Activated naive CD8-positive, alpha-beta T cell treated with anti-CD3 and anti-CD28 coated beads, Interleukin-2, amount 10 ng/mL, durations not matched to agents 7 days and 5 days (primary cell): ENCODE results near the gene ANKS1A. TPM values are rescaled to one million over a fixed set of nuclear protein-coding genes. Genes with fewer than 3 reads are reported as not detected.

Experiments used
- ATAC-seq: fragments of 150-1000 bp; cut with Tn5 transposase; one replicate; pipeline ENCODE4 v1.10.0; 2021; ENCODE audit warnings: low read depth, moderate library complexity
- POLR2A ChIA-PET: fragments of 350-600 bp; sonication (Branson Sonifier 250); formaldehyde crosslinking; loops from one replicate; lab custom pipeline; 2021; ENCODE audit warnings: antibody characterized with exemption; lab: Charles Lee
- DNase-seq: peaks from one replicate; pipeline ENCODE4 v3.0.0; 2021
- H3K27ac Mint-ChIP-seq: one replicate; pipeline ENCODE4 v1.8.0; 2022; ENCODE audit warnings: mild to moderate bottlenecking, mixed read lengths
- H3K27me3 Mint-ChIP-seq: one replicate; pipeline ENCODE4 v1.8.0; 2022; ENCODE audit warnings: mild to moderate bottlenecking, moderate library complexity, mixed read lengths
- H3K36me3 Mint-ChIP-seq: one replicate; pipeline ENCODE4 v1.8.0; 2021; ENCODE audit warnings: mild to moderate bottlenecking, mixed read lengths
- H3K4me1 Mint-ChIP-seq: one replicate; pipeline ENCODE4 v1.8.0; 2021; ENCODE audit warnings: mixed read lengths
- H3K4me3 Mint-ChIP-seq: one replicate; pipeline ENCODE4 v1.8.0; 2022; ENCODE audit warnings: mild to moderate bottlenecking, moderate library complexity, mixed read lengths
- H3K9me3 Mint-ChIP-seq: one replicate; pipeline ENCODE4 v1.8.0; 2021; ENCODE audit warnings: mixed read lengths
- total RNA-seq, 2 experiments: library from RNA; stranded (reverse); gene quantifications; one replicate each; pipeline ENCODE4 v1.2.3, GENCODE V29; 2021

The ANKS1A gene
- total RNA-seq, 2 experiments from 2014 or later = 8.1 to 9.3 TPM

GRCh38 chr6:35034411-35035191 is 145.5 kb downstream of the ANKS1A start:
- Mint-ChIP-seq H3K4me3 (no peak overlapping the region), H3K9me3 (no peaks in the 10 kb centered on the region), H3K36me3 (peaks cover 2% of the 10 kb centered on the region), H3K27ac (no peak overlapping the region), H3K4me1 (peaks cover 5% of the 10 kb centered on the region), H3K27me3 (no peaks in the 10 kb centered on the region)
- no peak for DNase-seq
- POLR2A ChIA-PET = no interaction called here
- no peak for ATAC-seq

DNA sequence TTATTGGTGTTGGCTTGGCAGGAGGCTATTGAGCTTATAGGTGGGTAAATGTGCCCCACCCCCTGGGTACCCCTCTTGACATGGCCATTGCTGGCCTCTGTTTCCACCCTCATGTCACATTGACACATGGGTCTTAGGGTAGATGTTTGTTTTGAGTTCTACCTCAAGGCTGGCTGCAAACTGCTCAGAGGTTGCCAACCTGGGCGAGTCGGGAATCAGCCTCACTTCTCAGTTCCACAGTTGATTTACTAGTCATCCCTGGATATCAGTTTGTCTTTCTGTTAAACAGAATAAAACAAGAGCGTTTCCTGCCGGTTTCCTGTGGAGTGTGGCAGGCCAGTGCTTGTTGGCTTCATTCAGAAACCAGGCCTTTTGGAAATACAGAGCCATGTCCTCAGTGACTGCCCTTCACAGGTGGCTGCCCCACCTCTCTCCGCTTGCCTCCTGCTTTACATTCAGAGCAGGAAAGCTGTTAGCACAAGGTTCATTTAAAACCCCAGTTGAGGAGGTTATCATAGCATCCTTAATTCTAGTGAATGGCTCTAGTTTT is 146.5 kb downstream of the ANKS1A start:
- Mint-ChIP-seq H3K4me3 (no peak overlapping the region), H3K4me1 (peaks cover 5% of the 10 kb centered on the region), H3K27ac (no peak overlapping the region), H3K9me3 (no peaks in the 10 kb centered on the region), H3K36me3 (peaks cover 2% of the 10 kb centered on the region), H3K27me3 (no peaks in the 10 kb centered on the region)
- ATAC-seq = no peak
- no peak for DNase-seq
- POLR2A ChIA-PET = no interaction called here

- no peak overlapping the region for H3K4me3 Mint-ChIP-seq
- ATAC-seq (no peak), DNase-seq (no peak)
- H3K27ac Mint-ChIP-seq = no peak overlapping the region
- POLR2A ChIA-PET = no interaction called here
- H3K27me3 Mint-ChIP-seq = no peaks in the 10 kb centered on the region
- peaks cover 5% of the 10 kb centered on the region for H3K4me1 Mint-ChIP-seq
- no peaks in the 10 kb centered on the region for H3K9me3 Mint-ChIP-seq
- peaks cover 2% of the 10 kb centered on the region for H3K36me3 Mint-ChIP-seq
These were observed 147.2 kb downstream of the ANKS1A start for GRCh38 chr6:35036059-35036827.

DNA sequence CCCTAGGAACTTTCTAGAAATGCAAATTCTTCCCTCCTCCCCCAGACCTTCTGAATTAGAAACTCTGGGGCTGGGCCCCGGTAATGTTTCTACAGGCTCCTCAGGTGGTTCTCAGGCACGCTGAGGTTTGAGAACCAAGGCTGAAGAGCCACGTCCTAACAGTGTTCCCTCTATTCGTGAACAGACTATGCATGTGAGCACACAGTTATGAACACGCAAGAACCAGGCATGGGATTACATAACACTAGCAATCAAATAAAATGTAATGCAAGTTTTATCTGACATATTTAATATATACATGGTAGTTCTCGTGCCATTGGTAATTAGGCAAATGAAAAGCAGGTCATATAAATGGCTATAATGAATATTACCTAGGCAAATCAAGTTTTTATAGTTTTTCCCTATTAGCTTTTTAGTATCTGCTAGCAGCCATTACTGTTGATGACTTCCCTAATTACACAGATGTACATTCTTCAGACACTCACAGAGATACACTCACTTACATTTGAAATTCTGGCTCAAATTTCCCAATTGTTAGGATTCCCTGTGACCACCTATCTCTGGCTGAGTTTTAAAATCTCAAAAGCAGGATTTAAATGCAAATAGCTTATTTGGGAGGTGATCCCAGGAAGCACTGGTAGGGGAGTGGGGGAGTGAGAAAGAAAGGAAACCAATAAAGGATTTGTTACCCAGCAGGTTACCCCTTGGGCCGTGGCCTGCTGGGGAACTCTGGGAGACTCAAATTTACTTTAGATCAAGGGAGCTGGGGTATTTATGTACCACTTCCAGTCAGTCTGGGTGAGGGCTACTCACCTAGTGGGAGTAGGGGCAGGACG is 148.0 kb downstream of the ANKS1A start:
- peaks cover 2% of the 10 kb centered on the region for H3K36me3 Mint-ChIP-seq

GRCh38 chr6:35037664-35038038 is 148.6 kb downstream of the ANKS1A start:
- Mint-ChIP-seq H3K27me3 (no peaks in the 10 kb centered on the region), H3K4me1 (peaks cover 5% of the 10 kb centered on the region)
- ATAC-seq = no peak

More for the DNA sequence above, 148.0 kb downstream of the ANKS1A start:
- H3K4me3 Mint-ChIP-seq = no peak overlapping the region
- no peak overlapping the region for H3K27ac Mint-ChIP-seq
- H3K4me1 Mint-ChIP-seq = peaks cover 5% of the 10 kb centered on the region
- ATAC-seq (no peak), DNase-seq (no peak)
- H3K9me3 Mint-ChIP-seq = no peaks in the 10 kb centered on the region
- no peaks in the 10 kb centered on the region for H3K27me3 Mint-ChIP-seq
- POLR2A ChIA-PET = no interaction called here

DNA sequence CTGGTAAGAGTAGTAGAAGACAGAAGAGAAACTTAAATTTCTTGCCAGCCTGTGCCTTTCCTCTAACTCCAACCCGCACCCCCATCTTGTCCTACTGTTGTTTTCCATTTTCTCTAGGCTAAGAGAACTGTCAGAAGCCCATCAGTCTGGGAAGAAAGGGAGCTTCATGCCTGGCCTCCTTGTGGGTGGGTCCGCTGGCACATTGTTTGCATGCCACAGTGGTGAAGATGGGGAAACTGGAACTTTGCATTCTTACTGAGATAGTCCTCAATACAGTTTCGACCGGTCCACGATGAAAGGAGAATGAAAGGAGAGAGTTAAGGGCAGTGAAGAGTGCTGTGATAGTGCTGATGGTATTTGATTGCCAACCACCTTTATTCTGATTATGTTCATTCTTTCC is 149.0 kb downstream of the ANKS1A start:
- no peak overlapping the region for H3K27ac Mint-ChIP-seq

More at GRCh38 chr6:35037664-35038038, 148.6 kb downstream of the ANKS1A start:
- Mint-ChIP-seq H3K36me3 (peaks cover 2% of the 10 kb centered on the region), H3K4me3 (no peak overlapping the region), H3K27ac (no peak overlapping the region), H3K9me3 (no peaks in the 10 kb centered on the region)
- DNase-seq = no peak
- POLR2A ChIA-PET = no interaction called here

DNA sequence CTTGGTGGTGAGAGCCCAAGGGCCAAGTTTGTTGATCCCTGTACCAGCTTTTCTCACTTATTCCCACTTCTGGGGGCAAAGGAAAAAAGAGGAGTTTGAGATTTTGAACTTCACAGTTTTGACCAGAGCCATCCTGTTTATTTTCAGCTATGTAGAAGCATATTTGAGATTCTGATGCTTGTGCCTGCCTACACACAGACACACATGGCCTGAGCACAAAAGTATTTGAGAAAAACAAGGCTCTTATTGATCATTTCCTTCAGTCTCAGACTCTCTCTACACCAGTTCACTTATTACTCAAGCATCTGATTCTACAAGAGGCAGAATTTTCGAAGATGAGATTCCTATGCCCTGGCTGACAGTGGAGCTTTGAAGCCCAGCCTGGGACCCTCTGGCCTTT is 151.3 kb downstream of the ANKS1A start:
- Mint-ChIP-seq H3K36me3 (peaks cover 2% of the 10 kb centered on the region), H3K27me3 (no peaks in the 10 kb centered on the region), H3K27ac (no peak overlapping the region), H3K4me1 (peaks cover 4% of the 10 kb centered on the region), H3K4me3 (no peak overlapping the region), H3K9me3 (no peaks in the 10 kb centered on the region)
- DNase-seq = no peak
- ATAC-seq = no peak
- POLR2A ChIA-PET = no interaction called here

More for the DNA sequence above, 149.0 kb downstream of the ANKS1A start:
- DNase-seq = no peak
- POLR2A ChIA-PET = no interaction called here
- Mint-ChIP-seq H3K9me3 (no peaks in the 10 kb centered on the region), H3K36me3 (peaks cover 2% of the 10 kb centered on the region), H3K27me3 (no peaks in the 10 kb centered on the region), H3K4me1 (peaks cover 5% of the 10 kb centered on the region), H3K4me3 (no peak overlapping the region)
- no peak for ATAC-seq

DNA sequence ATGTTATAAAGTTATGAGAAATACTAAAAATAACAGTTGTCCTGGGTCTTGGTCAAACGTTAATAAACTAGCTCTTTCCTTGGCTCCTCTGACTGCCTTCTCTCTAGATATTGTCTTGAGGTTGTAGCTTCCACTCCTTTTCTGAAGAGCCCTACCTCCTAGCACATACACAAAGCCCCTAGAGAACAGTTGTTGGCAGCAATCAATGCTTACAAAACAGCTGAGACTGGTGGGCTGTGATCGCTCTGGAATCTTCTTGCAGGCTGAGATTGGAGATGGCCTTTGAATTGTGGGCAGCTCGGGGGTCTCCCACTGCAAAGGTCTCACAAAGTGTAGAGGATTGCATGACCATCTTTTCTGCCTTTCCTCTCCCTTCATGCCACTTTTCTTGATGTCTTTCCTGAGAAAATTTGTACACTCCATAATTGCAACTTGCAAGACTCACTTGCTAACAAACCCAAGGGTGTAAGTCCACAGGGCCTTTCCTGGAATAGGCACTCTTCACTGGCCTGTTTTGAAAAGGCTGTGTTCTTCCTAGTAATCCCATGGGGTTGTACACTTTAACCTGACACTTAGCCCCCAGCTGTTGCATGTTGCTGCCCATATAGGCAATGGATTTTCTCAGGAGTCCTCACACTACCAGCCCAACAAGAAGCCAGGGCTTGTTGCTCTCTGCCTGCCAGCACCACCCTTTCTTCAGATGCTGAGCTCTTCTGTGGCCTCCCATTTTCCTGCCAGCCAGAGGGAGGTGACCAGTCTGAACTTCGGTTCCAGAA is 152.2 kb downstream of the ANKS1A start:
- Mint-ChIP-seq H3K36me3 (peaks cover 2% of the 10 kb centered on the region), H3K4me1 (no peaks in the 10 kb centered on the region), H3K9me3 (no peaks in the 10 kb centered on the region), H3K27me3 (no peaks in the 10 kb centered on the region), H3K27ac (no peak overlapping the region), H3K4me3 (no peak overlapping the region)
- POLR2A ChIA-PET = no interaction called here
- DNase-seq = no peak
- no peak for ATAC-seq

- ATAC-seq (no peak), DNase-seq (no peak)
- H3K27ac Mint-ChIP-seq = no peak overlapping the region
These were observed 153.2 kb downstream of the ANKS1A start for GRCh38 chr6:35042031-35042815.

DNA sequence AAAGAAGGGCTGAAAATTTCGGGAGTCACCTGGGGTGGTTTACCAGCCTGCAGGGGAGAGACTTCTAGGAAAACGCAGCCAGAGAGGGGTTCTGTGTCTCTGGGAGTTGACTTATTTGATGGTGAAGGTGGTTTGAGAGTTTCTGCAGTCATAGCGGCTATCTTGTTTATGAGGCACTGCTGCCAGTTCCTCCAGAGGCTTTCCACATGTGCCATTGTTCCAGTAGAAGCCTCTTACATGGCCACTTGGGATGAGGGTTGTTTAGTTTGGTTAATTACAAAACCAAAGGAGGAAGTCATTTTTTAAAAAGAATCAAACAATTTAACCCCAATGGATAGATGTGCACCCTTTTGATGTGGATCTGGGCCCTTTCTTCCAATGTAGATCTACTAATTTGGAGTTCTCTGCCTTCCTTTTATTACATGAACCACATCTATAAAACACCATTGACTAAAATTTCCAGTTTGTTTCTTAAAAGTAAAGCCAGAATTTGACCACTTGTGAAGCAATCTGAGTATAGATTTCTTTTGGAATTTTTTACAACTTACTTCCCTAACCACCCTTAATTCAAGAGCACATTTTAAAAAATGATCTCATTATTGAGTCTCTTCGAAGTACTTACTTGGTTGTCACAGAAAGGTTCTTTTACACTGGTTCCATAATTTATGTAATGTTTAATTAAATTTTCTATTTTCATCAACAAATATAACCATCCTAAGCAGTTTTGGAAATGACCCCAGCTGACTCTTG is 154.5 kb downstream of the ANKS1A start:
- Mint-ChIP-seq H3K9me3 (no peaks in the 10 kb centered on the region), H3K4me3 (no peak overlapping the region), H3K27me3 (no peaks in the 10 kb centered on the region), H3K4me1 (peaks cover 16% of the 10 kb centered on the region), H3K27ac (no peak overlapping the region), H3K36me3 (peaks cover 2% of the 10 kb centered on the region)
- ATAC-seq = no peak
- POLR2A ChIA-PET = no interaction called here
- no peak for DNase-seq

More at GRCh38 chr6:35042031-35042815, 153.2 kb downstream of the ANKS1A start:
- Mint-ChIP-seq H3K36me3 (peaks cover 2% of the 10 kb centered on the region), H3K9me3 (no peaks in the 10 kb centered on the region), H3K27me3 (no peaks in the 10 kb centered on the region), H3K4me3 (no peak overlapping the region), H3K4me1 (peaks cover 8% of the 10 kb centered on the region)
- POLR2A ChIA-PET = no interaction called here

DNA sequence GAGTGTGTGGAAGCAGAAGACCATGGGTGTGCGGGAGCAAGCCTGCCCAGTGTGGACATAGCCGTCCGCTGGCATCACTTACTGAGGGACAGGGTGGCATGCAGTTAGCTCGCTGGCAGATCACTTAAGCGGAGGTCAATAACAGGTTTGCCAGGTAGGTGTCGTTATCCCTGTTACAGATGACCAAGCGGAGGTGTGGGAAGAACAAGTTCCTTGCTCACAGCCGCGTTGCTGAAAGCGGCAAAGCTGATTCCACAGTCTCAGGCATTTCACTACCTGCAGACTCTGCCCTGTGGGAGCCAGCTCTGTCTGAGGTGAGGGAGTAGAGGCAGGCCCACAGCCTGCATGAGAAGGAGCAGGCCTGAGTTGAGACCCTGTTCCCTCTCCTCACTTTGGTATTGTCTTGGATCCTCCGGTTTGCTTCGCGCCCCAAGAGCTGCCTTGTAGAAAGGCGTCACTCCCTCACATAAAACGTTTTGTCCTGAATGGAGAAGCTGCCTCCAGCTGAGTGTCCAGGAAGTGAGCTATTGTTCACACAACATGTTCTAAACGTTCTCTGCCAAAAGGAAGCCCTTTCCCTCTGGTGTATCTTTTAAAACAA is 155.2 kb downstream of the ANKS1A start:
- Mint-ChIP-seq H3K27me3 (no peaks in the 10 kb centered on the region), H3K4me1 (peaks cover 16% of the 10 kb centered on the region), H3K36me3 (peaks cover 2% of the 10 kb centered on the region), H3K9me3 (no peaks in the 10 kb centered on the region), H3K27ac (no peak overlapping the region), H3K4me3 (no peak overlapping the region)
- no peak for ATAC-seq
- no peak for DNase-seq
- POLR2A ChIA-PET = no interaction called here
